ENCODE data around the gene ZC3H12A. TPM values are rescaled to one million over a fixed set of nuclear protein-coding genes. Genes with fewer than 3 reads are reported as not detected.
A peak's percentile ranks its signal among the peaks of the same experiment; 100 is the strongest.

The ZC3H12A gene
- total and polyA plus RNA-seq, 2 of the 4 experiments (the other 2 are of a cell fraction), result 3.8 to 14.2 TPM

DNA sequence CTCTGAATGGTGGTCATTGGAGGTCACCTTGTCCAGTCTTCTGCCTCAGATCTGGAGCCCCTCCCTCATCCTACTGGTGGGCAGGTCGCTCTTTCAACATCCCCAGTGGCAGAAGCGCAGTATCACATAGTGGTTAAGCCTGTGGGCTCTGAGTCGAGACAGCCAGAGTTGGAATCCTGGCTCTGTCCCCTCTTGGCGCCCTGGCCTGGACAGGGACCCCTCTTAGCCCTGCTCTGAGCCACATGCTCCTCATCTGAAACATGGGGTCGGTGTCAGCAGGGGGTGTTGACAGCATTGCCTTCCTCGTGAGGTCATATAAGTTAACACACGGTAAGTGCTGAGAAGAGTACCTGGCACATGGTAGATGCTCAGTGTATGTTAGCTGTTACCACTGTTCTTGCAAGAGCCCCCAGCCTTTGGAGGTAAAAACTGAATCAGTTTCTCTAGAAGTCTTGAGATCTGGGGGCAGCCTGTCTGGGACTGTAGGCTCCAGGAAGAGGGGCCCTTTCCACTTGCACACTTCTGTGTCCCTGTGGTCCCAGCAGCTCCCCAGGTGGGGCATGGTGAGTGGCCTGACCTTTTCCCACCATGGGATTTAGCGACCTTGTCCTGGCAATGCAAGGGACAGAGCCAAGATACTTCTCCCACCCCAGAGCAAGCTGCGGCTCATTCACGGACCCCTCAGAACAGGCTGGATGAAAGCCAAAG is 6.4 kb downstream of the ZC3H12A start:
- H3K36me3 ChIP-seq (ENCODE audit: control insufficient read depth, insufficient read depth, low read length), result peaks cover 60% of the 10 kb centered on the region
- peaks cover 44% of the 10 kb centered on the region for H3K4me1 ChIP-seq (ENCODE audit: control insufficient read depth, insufficient read depth, low read length)
- TF ChIP-seq MAZ (IDR thresholded peaks at IDR 0.05; ENCODE audit: borderline replicate concordance, low read depth, low read length) (no peak), SMC3 (IDR thresholded peaks at IDR 0.05; ENCODE audit: low read depth, low read length) (no peak), CEBPB (IDR thresholded peaks at IDR 0.05; ENCODE audit: low read depth, low read length) (no peak), NFE2L2 (IDR thresholded peaks at IDR 0.05; ENCODE audit: low read depth, low read length) (no peak), RFX5 (IDR thresholded peaks at IDR 0.05; ENCODE audit: low read depth, low read length) (no peak), RAD21 (IDR thresholded peaks at IDR 0.05; ENCODE audit: low read length) (no peak), MXI1 (IDR thresholded peaks at IDR 0.05; ENCODE audit: borderline replicate concordance, low read depth, low read length) (no peak), MAFK (IDR thresholded peaks at IDR 0.05; ENCODE audit: low read depth, low read length) (no peak), FOS (IDR thresholded peaks at IDR 0.05; ENCODE audit: low read depth, low read length) (no peak), CHD1 (IDR thresholded peaks at IDR 0.05; ENCODE audit: low read depth, low read length) (no peak), RCOR1 (IDR thresholded peaks at IDR 0.05; ENCODE audit: insufficient replicate concordance, low read length) (no peak), POLR2A (IDR thresholded peaks at IDR 0.05; ENCODE audit: low read depth, low read length) (no peak)
- TF ChIP-seq, protein P1, sequence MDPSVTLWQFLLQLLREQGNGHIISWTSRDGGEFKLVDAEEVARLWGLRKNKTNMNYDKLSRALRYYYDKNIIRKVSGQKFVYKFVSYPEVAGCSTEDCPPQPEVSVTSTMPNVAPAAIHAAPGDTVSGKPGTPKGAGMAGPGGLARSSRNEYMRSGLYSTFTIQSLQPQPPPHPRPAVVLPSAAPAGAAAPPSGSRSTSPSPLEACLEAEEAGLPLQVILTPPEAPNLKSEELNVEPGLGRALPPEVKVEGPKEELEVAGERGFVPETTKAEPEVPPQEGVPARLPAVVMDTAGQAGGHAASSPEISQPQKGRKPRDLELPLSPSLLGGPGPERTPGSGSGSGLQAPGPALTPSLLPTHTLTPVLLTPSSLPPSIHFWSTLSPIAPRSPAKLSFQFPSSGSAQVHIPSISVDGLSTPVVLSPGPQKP (IDR thresholded peaks at IDR 0.05; ENCODE audit: borderline replicate concordance, low read depth, low read length), result no peak
- TF ChIP-seq, protein P2, sequence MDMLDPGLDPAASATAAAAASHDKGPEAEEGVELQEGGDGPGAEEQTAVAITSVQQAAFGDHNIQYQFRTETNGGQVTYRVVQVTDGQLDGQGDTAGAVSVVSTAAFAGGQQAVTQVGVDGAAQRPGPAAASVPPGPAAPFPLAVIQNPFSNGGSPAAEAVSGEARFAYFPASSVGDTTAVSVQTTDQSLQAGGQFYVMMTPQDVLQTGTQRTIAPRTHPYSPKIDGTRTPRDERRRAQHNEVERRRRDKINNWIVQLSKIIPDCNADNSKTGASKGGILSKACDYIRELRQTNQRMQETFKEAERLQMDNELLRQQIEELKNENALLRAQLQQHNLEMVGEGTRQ (IDR thresholded peaks at IDR 0.05; ENCODE audit: low read depth, low read length), result no peak
- TF ChIP-seq, protein P3, sequence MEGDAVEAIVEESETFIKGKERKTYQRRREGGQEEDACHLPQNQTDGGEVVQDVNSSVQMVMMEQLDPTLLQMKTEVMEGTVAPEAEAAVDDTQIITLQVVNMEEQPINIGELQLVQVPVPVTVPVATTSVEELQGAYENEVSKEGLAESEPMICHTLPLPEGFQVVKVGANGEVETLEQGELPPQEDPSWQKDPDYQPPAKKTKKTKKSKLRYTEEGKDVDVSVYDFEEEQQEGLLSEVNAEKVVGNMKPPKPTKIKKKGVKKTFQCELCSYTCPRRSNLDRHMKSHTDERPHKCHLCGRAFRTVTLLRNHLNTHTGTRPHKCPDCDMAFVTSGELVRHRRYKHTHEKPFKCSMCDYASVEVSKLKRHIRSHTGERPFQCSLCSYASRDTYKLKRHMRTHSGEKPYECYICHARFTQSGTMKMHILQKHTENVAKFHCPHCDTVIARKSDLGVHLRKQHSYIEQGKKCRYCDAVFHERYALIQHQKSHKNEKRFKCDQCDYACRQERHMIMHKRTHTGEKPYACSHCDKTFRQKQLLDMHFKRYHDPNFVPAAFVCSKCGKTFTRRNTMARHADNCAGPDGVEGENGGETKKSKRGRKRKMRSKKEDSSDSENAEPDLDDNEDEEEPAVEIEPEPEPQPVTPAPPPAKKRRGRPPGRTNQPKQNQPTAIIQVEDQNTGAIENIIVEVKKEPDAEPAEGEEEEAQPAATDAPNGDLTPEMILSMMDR (conservative IDR thresholded peaks at IDR 0.05; ENCODE audit: low read depth, low read length), result no peak
- peak overlapping the region; percentile 50 for H4K91ac ChIP-seq (ENCODE audit: insufficient read depth, low read depth, low read length)
- ATAC-seq (ENCODE audit: low read depth) (no peak), DNase-seq (no peak)
- POLR2A ChIA-PET (ENCODE audit: unreplicated experiment), result no interaction called here
- no peak overlapping the region for H2AFZ ChIP-seq (replicated peaks; ENCODE audit: low read length, poor library complexity)
- H3K27me3 ChIP-seq (ENCODE audit: control insufficient read depth, insufficient read depth, low read length), result no peaks in the 10 kb centered on the region
- H3K4ac ChIP-seq (ENCODE audit: low read depth, low read length), result peak overlapping the region; percentile 65
- peak overlapping the region; percentile 79 for H2BK120ac ChIP-seq (ENCODE audit: low read depth, low read length)
- peak overlapping the region; percentile 66 for H2AK5ac ChIP-seq (ENCODE audit: low read depth, low read length)
- in situ Hi-C loops (cut with MboI; ENCODE audit: low sequenced_read_pairs), result no loop called here
- H3K9me3 ChIP-seq (ENCODE audit: control insufficient read depth, insufficient read depth, low read length), result no peaks in the 10 kb centered on the region
- H3K4me3 ChIP-seq (ENCODE audit: insufficient read depth, low read depth, low read length), result no peak overlapping the region
- WGBS, 2 experiments (ENCODE audit: extremely low coverage in 2 of 2, insufficient read length in 1 of 2), result 60% methylated on average over 1 of the region's 10 CpGs; no CpG with 5 or more reads in 1 of the 2 experiments
- H2AK9ac ChIP-seq (replicated peaks; ENCODE audit: low read depth, low read length, poor library complexity), result peak overlapping the region; percentile 62
- no peak overlapping the region; the same call in 1 of the 2 replicates for H2BK20ac ChIP-seq (ENCODE audit: low read depth, low read length)
- H4K20me1 ChIP-seq (ENCODE audit: insufficient read depth, low read length), result peaks cover 20% of the 10 kb centered on the region
- no peak overlapping the region for H3K23ac ChIP-seq (ENCODE audit: low read depth, low read length)
- H2BK5ac ChIP-seq (ENCODE audit: low read depth, low read length, poor library complexity, severe bottlenecking), result peak overlapping the region; percentile 75
- 0 out of 3 replicates have a peak overlapping the region, but pooled peaks have one; percentile 66 for H2BK15ac ChIP-seq (ENCODE audit: low read depth, low read length)
- H3K9ac ChIP-seq (ENCODE audit: low read depth, low read length), result no peak overlapping the region
- no peak overlapping the region for H3K27ac ChIP-seq (ENCODE audit: insufficient read depth, low read length)
- no peak overlapping the region for H3K18ac ChIP-seq (ENCODE audit: low read depth, low read length)
- dilution Hi-C loops (cut with HindIII; ENCODE audit: low sequenced_read_pairs, unreplicated experiment), result no loop called here
- CTCF ChIA-PET, result interaction anchor here (0.5 kb wide), 1 partner anchor 12 kb away, joined by 3 read pairs; no protein-coding TSS in a partner anchor
- BruUV-seq (replicated peaks), result no TSS peak
- H3K4me2 ChIP-seq (ENCODE audit: low read depth, low read length), result no peak overlapping the region
- H3K79me1 ChIP-seq (ENCODE audit: low read depth in 1 of 2, low read length in 2 of 2), result peaks cover 24 to 59% of the 10 kb centered on the region in 2 experiments; a peak in 3 of 4 replicates
- peaks cover 10% of the 10 kb centered on the region; the same call in 1 of the 2 replicates for H3K9me1 ChIP-seq (ENCODE audit: insufficient read depth, low read length)
- no peak overlapping the region for H3K56ac ChIP-seq (ENCODE audit: extremely low read depth, insufficient read depth, low read length)
- 0 out of 2 replicates have a peak overlapping the region, but pooled peaks have one; percentile 60 for H3K14ac ChIP-seq (replicated peaks; ENCODE audit: low read depth, low read length)
- H4K5ac ChIP-seq (ENCODE audit: low read depth, low read length), result no peak overlapping the region
- H4K8ac ChIP-seq (ENCODE audit: low read depth in 2 of 2, low read length in 2 of 2), result peak overlapping the region; percentile 38 to 49; a peak in 3 of 4 replicates
- intact Hi-C loops (cut with micrococcal nuclease), result no loop called here

Data from IMR-90 (cell line).